ENCODE data around the gene CNTN5.
"Not testable (repeated sequence)": the region's sequence is repeated elsewhere in the genome, so short reads cannot be mapped to it uniquely, and the experiment has no call there.

Gene CNTN5

GRCh38 chr11:99795999-99796398 lies 775.2 kb downstream of the CNTN5 start:
- DNase-seq, result no peak
- in situ Hi-C loops (cut with MboI; ENCODE audit: low pct_unique_long_range_greater_than_20kb, low sequenced_read_pairs), result no loop called here

GRCh38 chr11:99803501-99803900 lies 782.8 kb downstream of the CNTN5 start:
- in situ Hi-C loops (cut with MboI; ENCODE audit: low pct_unique_long_range_greater_than_20kb, low sequenced_read_pairs), result no loop called here
- no peak for DNase-seq

GRCh38 chr11:99812516-99812915 lies 791.8 kb downstream of the CNTN5 start:
- no peak for DNase-seq
- in situ Hi-C loops (cut with MboI; ENCODE audit: low pct_unique_long_range_greater_than_20kb, low sequenced_read_pairs), result no loop called here

- no peak for DNase-seq
- in situ Hi-C loops (cut with MboI; ENCODE audit: low pct_unique_long_range_greater_than_20kb, low sequenced_read_pairs), result no loop called here
Measured at GRCh38 chr11:99814021-99814420, 793.3 kb downstream of the CNTN5 start.

GRCh38 chr11:99814738-99815137 lies 794.0 kb downstream of the CNTN5 start:
- DNase-seq, result no peak
- in situ Hi-C loops (cut with MboI; ENCODE audit: low pct_unique_long_range_greater_than_20kb, low sequenced_read_pairs), result no loop called here

GRCh38 chr11:99818991-99819390 lies 798.2 kb downstream of the CNTN5 start:
- no peak for DNase-seq
- in situ Hi-C loops (cut with MboI; ENCODE audit: low pct_unique_long_range_greater_than_20kb, low sequenced_read_pairs), result no loop called here

GRCh38 chr11:99822846-99823565 lies 802.3 kb downstream of the CNTN5 start:
- DNase-seq, result no peak

GRCh38 chr11:99836739-99837138 lies 816.0 kb downstream of the CNTN5 start:
- DNase-seq; in situ Hi-C loops (cut with MboI; ENCODE audit: low pct_unique_long_range_greater_than_20kb, low sequenced_read_pairs): not testable (repeated sequence)

More at GRCh38 chr11:99822846-99823565, 802.3 kb downstream of the CNTN5 start:
- in situ Hi-C loops (cut with MboI; ENCODE audit: low pct_unique_long_range_greater_than_20kb, low sequenced_read_pairs), result no loop called here

GRCh38 chr11:99841885-99842284 lies 821.1 kb downstream of the CNTN5 start:
- in situ Hi-C loops (cut with MboI; ENCODE audit: low pct_unique_long_range_greater_than_20kb, low sequenced_read_pairs), result no loop called here
- no peak for DNase-seq

- in situ Hi-C loops (cut with MboI; ENCODE audit: low pct_unique_long_range_greater_than_20kb, low sequenced_read_pairs), result no loop called here
- DNase-seq, result no peak
Measured at GRCh38 chr11:99865951-99866350, 845.2 kb downstream of the CNTN5 start.

- in situ Hi-C loops (cut with MboI; ENCODE audit: low pct_unique_long_range_greater_than_20kb, low sequenced_read_pairs), result no loop called here
- DNase-seq, result no peak
Measured at GRCh38 chr11:99881610-99882009, 860.9 kb downstream of the CNTN5 start.

GRCh38 chr11:99884750-99885149 lies 864.0 kb downstream of the CNTN5 start:
- DNase-seq, result no peak
- in situ Hi-C loops (cut with MboI; ENCODE audit: low pct_unique_long_range_greater_than_20kb, low sequenced_read_pairs), result no loop called here

GRCh38 chr11:99887481-99887880 lies 866.7 kb downstream of the CNTN5 start:
- in situ Hi-C loops (cut with MboI; ENCODE audit: low pct_unique_long_range_greater_than_20kb, low sequenced_read_pairs), result no loop called here
- DNase-seq, result no peak

- DNase-seq, result no peak
Measured at GRCh38 chr11:99893811-99894210, 873.1 kb downstream of the CNTN5 start.

GRCh38 chr11:99901175-99901574 lies 880.4 kb downstream of the CNTN5 start:
- in situ Hi-C loops (cut with MboI; ENCODE audit: low pct_unique_long_range_greater_than_20kb, low sequenced_read_pairs), result no loop called here
- DNase-seq, result no peak

More at GRCh38 chr11:99893811-99894210, 873.1 kb downstream of the CNTN5 start:
- in situ Hi-C loops (cut with MboI; ENCODE audit: low pct_unique_long_range_greater_than_20kb, low sequenced_read_pairs), result no loop called here

GRCh38 chr11:99911116-99911515 lies 890.4 kb downstream of the CNTN5 start:
- DNase-seq, result peak; percentile 3
- in situ Hi-C loops (cut with MboI; ENCODE audit: low pct_unique_long_range_greater_than_20kb, low sequenced_read_pairs), result no loop called here

- in situ Hi-C loops (cut with MboI; ENCODE audit: low pct_unique_long_range_greater_than_20kb, low sequenced_read_pairs), result no loop called here
Measured at GRCh38 chr11:99916078-99916477, 895.3 kb downstream of the CNTN5 start.

GRCh38 chr11:99918761-99919160 lies 898.0 kb downstream of the CNTN5 start:
- in situ Hi-C loops (cut with MboI; ENCODE audit: low pct_unique_long_range_greater_than_20kb, low sequenced_read_pairs), result no loop called here
- DNase-seq, result no peak

More at GRCh38 chr11:99916078-99916477, 895.3 kb downstream of the CNTN5 start:
- DNase-seq, result no peak

GRCh38 chr11:99920956-99921355 lies 900.2 kb downstream of the CNTN5 start:
- no peak for DNase-seq
- in situ Hi-C loops (cut with MboI; ENCODE audit: low pct_unique_long_range_greater_than_20kb, low sequenced_read_pairs), result no loop called here

- in situ Hi-C loops (cut with MboI; ENCODE audit: low pct_unique_long_range_greater_than_20kb, low sequenced_read_pairs), result no loop called here
- no peak for DNase-seq
Measured at GRCh38 chr11:99925968-99926367, 905.2 kb downstream of the CNTN5 start.

GRCh38 chr11:99932684-99933083 lies 911.9 kb downstream of the CNTN5 start:
- DNase-seq, result no peak
- in situ Hi-C loops (cut with MboI; ENCODE audit: low pct_unique_long_range_greater_than_20kb, low sequenced_read_pairs), result no loop called here

Measured in KBM-7 (cell line).